ENCODE data around the gene GBF1. TPM values are rescaled to one million over a fixed set of nuclear protein-coding genes. Genes with fewer than 3 reads are reported as not detected.
A peak's percentile ranks its signal among the peaks of the same experiment; 100 is the strongest.

Gene GBF1
- total and polyA plus RNA-seq, 2 donors (not counting 1 experiment from before 2014, with no cell fraction given), result 20.8 to 39.3 TPM

DNA sequence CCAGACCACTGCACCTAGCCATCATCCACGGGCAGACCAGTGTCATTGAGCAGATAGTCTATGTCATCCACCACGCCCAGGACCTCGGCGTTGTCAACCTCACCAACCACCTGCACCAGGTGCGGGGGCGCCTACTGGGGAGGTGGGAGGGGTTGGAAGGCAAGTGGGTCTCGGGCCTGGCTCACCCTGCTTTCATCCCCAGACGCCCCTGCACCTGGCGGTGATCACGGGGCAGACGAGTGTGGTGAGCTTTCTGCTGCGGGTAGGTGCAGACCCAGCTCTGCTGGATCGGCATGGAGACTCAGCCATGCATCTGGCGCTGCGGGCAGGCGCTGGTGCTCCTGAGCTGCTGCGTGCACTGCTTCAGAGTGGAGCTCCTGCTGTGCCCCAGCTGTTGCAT is 154.7 kb downstream of the GBF1 start:
- DNase-seq, result no peak
- ChIA-PET POLR2A (interaction anchor here (0.6 to 2.6 kb wide), 4 partner anchors 21 to 246 kb away, joined by 3 to 11 read pairs (median 6); partner anchors contain the start of genes C10orf95, CUEDC2 and FBXL15), CTCF (interaction anchor here (0.6 to 8.8 kb wide), 16 partner anchors 10 to 242 kb away, joined by 3 to 108 read pairs (median 6); partner anchors contain the start of genes C10orf95, CUEDC2, FBXL15 and PITX3)
- ATAC-seq (ENCODE audit: low read depth), result no peak
- H3K4me3 Mint-ChIP-seq, result peak overlapping the region; percentile 82
- peak overlapping the region; percentile 57 for H3K9ac ChIP-seq (ENCODE audit: low read length)
- peaks cover 36 to 46% of the 10 kb centered on the region in 2 donors for H3K4me1 ChIP-seq (ENCODE audit: control insufficient read depth in 2 of 2, insufficient read depth in 2 of 2, low read length in 2 of 2)
- H3K9me3 Mint-ChIP-seq (ENCODE audit: insufficient read depth), result no peaks in the 10 kb centered on the region
- H3K27ac Mint-ChIP-seq, result peak overlapping the region; percentile 92
- H3K27me3 ChIP-seq (replicated peaks in 1 of 4; ENCODE audit: control extremely low read depth in 1 of 4, control insufficient read depth in 3 of 4, insufficient read depth in 4 of 4, low read length in 3 of 4), result no peaks in the 10 kb centered on the region
- peaks cover 46% of the 10 kb centered on the region for H3K4me1 Mint-ChIP-seq
- H3K27me3 Mint-ChIP-seq, result no peaks in the 10 kb centered on the region
- H3K9me3 ChIP-seq (ENCODE audit: control extremely low read depth in 1 of 3, control insufficient read depth in 2 of 3, insufficient read depth in 1 of 3, low read length in 2 of 3), result no peaks in the 10 kb centered on the region
- no peak overlapping the region for H3K4me3 ChIP-seq (ENCODE audit: control extremely low read depth in 1 of 5, extremely low read depth in 1 of 5, insufficient read depth in 1 of 5, low read depth in 2 of 5, low read length in 4 of 5)
- intact Hi-C loops (cut with micrococcal nuclease), result no loop called here
- H2AFZ ChIP-seq (ENCODE audit: insufficient read depth, low read depth, low read length, poor library complexity, severe bottlenecking), result no peak overlapping the region
- H3K4me2 ChIP-seq (replicated peaks; ENCODE audit: low read depth, low read length, poor library complexity, severe bottlenecking), result peak overlapping the region; percentile 87
- peaks cover 88% of the 10 kb centered on the region for H4K20me1 ChIP-seq (ENCODE audit: control insufficient read depth, insufficient read depth, low read length, poor library complexity, severe bottlenecking)
- peaks cover 0 to 56% of the 10 kb centered on the region in 2 experiments for H3K36me3 ChIP-seq (replicated peaks in 1 of 2; ENCODE audit: control extremely low read depth in 1 of 2, control insufficient read depth in 1 of 2, extremely low read depth in 1 of 2, insufficient read depth in 2 of 2, low read length in 1 of 2)
- 95% methylated on average over 11 of the region's 17 CpGs for WGBS (ENCODE audit: insufficient coverage)
- peak overlapping the region; percentile 74 to 80 for H3K27ac ChIP-seq (ENCODE audit: low read length in 2 of 2)
- H3K79me2 ChIP-seq (ENCODE audit: control insufficient read depth, insufficient read depth, low read length), result peaks cover 41% of the 10 kb centered on the region
- TF ChIP-seq EZH2 (IDR thresholded peaks at IDR 0.05; ENCODE audit: borderline replicate concordance, insufficient read depth, low read depth, low read length, poor library complexity, severe bottlenecking), result no peak
- TF ChIP-seq, protein P1, sequence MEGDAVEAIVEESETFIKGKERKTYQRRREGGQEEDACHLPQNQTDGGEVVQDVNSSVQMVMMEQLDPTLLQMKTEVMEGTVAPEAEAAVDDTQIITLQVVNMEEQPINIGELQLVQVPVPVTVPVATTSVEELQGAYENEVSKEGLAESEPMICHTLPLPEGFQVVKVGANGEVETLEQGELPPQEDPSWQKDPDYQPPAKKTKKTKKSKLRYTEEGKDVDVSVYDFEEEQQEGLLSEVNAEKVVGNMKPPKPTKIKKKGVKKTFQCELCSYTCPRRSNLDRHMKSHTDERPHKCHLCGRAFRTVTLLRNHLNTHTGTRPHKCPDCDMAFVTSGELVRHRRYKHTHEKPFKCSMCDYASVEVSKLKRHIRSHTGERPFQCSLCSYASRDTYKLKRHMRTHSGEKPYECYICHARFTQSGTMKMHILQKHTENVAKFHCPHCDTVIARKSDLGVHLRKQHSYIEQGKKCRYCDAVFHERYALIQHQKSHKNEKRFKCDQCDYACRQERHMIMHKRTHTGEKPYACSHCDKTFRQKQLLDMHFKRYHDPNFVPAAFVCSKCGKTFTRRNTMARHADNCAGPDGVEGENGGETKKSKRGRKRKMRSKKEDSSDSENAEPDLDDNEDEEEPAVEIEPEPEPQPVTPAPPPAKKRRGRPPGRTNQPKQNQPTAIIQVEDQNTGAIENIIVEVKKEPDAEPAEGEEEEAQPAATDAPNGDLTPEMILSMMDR (IDR thresholded peaks at IDR 0.05), result no peak

DNA sequence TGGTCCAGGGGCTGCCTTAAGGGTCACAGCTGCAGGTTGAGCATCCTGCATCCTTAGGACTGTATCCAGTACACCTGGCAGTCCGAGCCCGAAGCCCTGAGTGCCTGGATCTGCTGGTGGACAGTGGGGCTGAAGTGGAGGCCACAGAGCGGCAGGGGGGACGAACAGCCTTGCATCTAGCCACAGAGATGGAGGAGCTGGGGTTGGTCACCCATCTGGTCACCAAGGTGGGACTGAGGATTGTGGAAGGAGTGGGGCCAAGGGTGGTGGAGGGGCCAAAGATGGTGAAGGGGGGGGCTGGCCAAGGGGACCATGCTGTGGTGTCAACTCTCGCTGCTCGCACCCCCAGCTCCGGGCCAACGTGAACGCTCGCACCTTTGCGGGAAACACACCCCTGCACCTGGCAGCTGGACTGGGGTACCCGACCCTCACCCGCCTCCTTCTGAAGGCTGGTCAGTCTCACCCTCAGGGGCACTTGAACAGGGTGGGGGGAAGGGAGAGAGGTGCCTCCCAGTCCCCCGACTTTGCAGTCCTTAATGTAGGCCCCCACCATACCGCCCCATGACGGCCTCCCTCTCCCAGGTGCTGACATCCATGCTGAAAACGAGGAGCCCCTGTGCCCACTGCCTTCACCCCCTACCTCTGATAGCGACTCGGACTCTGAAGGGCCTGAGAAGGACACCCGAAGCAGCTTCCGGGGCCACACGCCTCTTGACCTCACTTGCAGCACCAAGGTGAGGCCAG is 155.4 kb downstream of the GBF1 start:
- H3K27ac Mint-ChIP-seq, result no peak overlapping the region

More for the DNA sequence above, 155.4 kb downstream of the GBF1 start:
- Histone ChIP-seq H3K4me2 (replicated peaks; ENCODE audit: low read depth, low read length, poor library complexity, severe bottlenecking) (no peak overlapping the region), H3K4me1 (ENCODE audit: control insufficient read depth in 2 of 2, insufficient read depth in 2 of 2, low read length in 2 of 2) (peaks cover 36 to 46% of the 10 kb centered on the region in 2 donors), H2AFZ (ENCODE audit: insufficient read depth, low read depth, low read length, poor library complexity, severe bottlenecking) (no peak overlapping the region), H3K4me3 (ENCODE audit: control extremely low read depth in 1 of 5, extremely low read depth in 1 of 5, insufficient read depth in 1 of 5, low read depth in 2 of 5, low read length in 4 of 5) (no peak overlapping the region), H3K9me3 (ENCODE audit: control extremely low read depth in 1 of 3, control insufficient read depth in 2 of 3, insufficient read depth in 1 of 3, low read length in 2 of 3) (no peaks in the 10 kb centered on the region), H4K20me1 (ENCODE audit: control insufficient read depth, insufficient read depth, low read length, poor library complexity, severe bottlenecking) (peaks cover 88% of the 10 kb centered on the region), H3K9ac (ENCODE audit: low read length) (no peak overlapping the region), H3K79me2 (ENCODE audit: control insufficient read depth, insufficient read depth, low read length) (peaks cover 35% of the 10 kb centered on the region), H3K36me3 (replicated peaks in 1 of 2; ENCODE audit: control extremely low read depth in 1 of 2, control insufficient read depth in 1 of 2, extremely low read depth in 1 of 2, insufficient read depth in 2 of 2, low read length in 1 of 2) (peaks cover 0 to 56% of the 10 kb centered on the region in 2 experiments), H3K27ac (ENCODE audit: low read length in 2 of 2) (no peak overlapping the region), H3K27me3 (replicated peaks in 1 of 4; ENCODE audit: control extremely low read depth in 1 of 4, control insufficient read depth in 3 of 4, insufficient read depth in 4 of 4, low read length in 3 of 4) (no peaks in the 10 kb centered on the region)
- POLR2A ChIA-PET, result interaction anchor here (0.6 to 1.6 kb wide), 3 partner anchors 9 to 246 kb away, joined by 3 to 6 read pairs (median 3); no protein-coding TSS in a partner anchor
- intact Hi-C loops (cut with micrococcal nuclease), result no loop called here
- Mint-ChIP-seq H3K4me3 (peak overlapping the region; percentile 13), H3K9me3 (ENCODE audit: insufficient read depth) (no peaks in the 10 kb centered on the region), H3K27me3 (no peaks in the 10 kb centered on the region), H3K4me1 (peaks cover 46% of the 10 kb centered on the region)
- TF ChIP-seq, protein P1 (IDR thresholded peaks at IDR 0.05), result no peak
- TF ChIP-seq EZH2 (IDR thresholded peaks at IDR 0.05; ENCODE audit: borderline replicate concordance, insufficient read depth, low read depth, low read length, poor library complexity, severe bottlenecking), result no peak
- no peak for ATAC-seq (ENCODE audit: low read depth)
- peak; percentile 33 for DNase-seq
- CTCF ChIA-PET, result interaction anchor here (1.1 to 8.8 kb wide), 9 partner anchors 11 to 170 kb away, joined by 4 to 108 read pairs (median 18); partner anchors contain the start of genes C10orf95 and FBXL15
- WGBS (ENCODE audit: insufficient coverage), result 97% methylated on average over 13 of the region's 22 CpGs
